Ecto neural progenitor cell (in vitro differentiated cells): ENCODE data around the gene DNAJC30.
A peak's percentile ranks its signal among the peaks of the same experiment; 100 is the strongest.
"Not testable (repeated sequence)": the region's sequence is repeated elsewhere in the genome, so short reads cannot be mapped to it uniquely, and the experiment has no call there.

Experiments
- DNase-seq: peaks from one replicate; pipeline ENCODE4 v3.0.0-alpha.2; 2018; ENCODE audit warnings: low spot score

Gene DNAJC30

DNA sequence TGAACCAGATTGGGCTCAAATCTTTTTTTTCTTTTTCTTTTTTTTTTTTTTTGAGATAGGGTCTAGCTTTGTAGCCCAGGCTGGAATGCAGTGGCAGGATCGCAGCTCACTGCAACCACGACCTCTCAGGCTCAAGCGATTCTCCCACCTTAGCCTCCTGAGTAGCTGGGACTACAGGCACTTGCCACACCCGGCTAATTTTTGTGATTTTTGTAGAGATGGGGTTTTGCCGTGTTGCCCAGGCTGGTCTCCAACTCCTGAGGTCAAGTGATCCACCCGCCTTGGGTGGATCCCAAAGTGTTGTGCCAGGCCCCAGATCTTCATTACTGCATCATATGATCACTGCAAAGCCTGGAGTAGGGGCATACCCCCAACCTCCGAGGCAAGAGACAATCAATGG, 2.8 kb downstream of the DNAJC30 start:
- no peak for DNase-seq

DNA sequence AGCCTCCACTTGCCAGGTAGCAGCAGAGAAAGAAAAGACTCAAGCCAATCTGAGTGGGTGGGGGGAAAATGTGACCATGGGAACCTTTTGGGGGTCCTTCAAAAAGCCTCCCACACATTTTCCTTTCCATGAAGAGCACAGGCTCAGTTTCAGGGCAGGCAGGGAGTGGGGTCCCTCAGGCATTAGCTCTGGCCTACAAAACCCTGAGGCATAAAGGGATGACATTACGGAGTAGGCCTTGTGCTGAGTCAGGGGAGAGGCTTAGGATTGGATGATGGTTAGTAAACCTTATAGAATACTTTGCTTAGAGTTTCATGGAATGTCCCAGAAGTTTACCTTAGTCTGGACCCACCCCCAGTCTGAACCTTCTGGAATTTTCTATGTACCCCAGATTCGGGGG, 3.5 kb downstream of the DNAJC30 start:
- DNase-seq: no peak

DNA sequence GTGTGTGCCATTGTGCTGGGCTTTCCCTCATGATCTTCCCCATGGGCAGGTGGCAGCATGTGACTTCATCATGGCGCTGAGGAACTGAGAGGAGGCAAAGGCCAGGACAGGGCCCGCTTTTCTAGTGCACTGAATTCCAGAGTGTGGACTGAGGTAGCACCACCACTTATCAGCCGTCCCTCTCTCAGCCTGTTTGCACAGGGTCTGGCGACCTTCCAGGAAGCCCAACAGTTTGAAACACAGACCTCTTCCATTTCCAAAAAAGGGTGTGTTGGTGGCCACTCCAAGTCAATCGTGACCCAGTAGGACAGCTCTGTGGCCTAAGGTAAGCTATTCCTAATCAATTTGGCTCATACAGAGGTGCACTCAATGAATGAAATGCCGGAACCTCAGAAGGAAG, 4.4 kb downstream of the DNAJC30 start:
- DNase-seq: no peak

DNA sequence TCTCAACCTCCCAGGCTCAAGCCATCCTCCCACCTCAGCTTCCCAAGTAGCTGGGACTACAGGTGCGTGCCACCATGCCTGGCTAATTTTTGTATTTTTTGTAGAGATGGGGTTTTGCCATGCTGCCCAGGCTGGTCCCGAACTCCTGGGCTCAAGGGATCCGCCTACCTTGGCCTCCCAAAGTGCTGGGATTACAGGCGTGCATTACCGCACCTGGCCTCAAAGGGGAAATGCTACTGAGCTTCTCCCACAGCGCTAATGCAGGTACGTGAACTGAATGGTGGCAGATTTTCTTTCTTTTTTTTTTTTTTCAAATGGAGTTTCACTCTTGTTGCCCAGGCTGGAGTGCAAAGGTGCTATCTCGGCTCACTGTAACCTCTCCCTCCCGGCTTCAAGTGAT, 7.2 kb downstream of the DNAJC30 start:
- DNase-seq: not testable (repeated sequence)

DNA sequence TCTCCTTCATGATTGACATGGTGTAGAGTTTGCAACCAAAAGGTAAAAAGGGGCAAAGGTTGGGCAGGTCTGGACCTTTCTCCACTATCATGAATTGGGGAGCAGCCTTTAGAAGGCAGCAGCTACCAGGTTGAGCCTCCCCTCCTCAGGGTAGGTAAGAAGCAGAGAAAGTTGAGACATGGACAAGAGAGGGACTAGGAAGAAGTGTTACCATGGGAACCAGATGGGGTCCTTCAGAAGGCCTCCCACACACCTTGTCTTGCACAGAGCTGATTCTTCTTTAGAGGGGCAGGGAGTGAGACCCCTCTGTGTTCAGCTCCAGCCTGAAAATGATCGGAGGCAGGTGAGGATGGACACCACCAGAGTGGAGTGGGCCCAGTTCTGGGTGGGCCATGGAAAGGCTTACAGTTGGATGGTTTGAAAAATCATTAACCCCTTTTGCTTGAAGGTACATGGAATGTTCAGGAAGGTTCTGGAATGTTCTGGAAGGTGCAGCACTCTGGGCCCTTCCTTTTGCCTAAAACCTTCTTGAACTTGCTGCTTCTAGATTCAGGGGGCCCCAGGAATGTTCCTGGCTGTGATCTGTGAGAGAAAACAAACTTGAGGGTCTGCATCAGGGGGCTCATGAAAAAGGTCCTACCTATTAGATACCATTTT, 8.7 kb downstream of the DNAJC30 start:
- no peak for DNase-seq

DNA sequence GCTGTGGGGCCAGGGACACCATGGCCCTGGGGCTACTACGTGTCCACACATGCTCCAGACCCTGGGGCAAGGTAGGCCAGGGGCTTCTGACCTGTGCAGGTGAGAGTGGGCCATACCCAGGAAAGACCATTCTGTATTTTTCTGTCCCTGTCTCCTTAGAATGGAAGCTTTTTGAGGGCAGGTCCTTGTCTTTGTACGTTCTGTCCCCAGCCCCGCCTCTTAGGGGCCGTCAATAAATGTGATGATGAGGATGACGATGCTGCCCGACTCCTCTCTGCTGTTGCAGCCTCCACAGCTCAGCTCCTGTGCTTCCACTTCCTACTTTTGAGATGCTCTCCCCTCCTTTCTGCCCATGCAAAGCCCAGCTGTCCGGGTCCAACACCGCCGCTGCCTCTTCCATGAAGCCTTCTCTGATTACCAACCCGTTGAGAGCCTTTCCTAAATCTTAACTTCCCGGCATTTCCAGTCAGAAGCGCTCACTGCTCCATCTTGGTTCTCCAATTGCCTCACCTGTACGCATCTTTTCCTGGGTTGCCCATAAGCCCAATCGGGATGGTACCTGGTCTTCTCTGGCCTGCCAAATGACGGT, 11.3 kb downstream of the DNAJC30 start:
- no peak for DNase-seq

GRCh38 chr7:73671322-73671661, 12.0 kb downstream of the DNAJC30 start:
- DNase-seq: no peak

- DNase-seq: no peak
Observed at GRCh38 chr7:73669858-73670385, 13.3 kb downstream of the DNAJC30 start.

DNA sequence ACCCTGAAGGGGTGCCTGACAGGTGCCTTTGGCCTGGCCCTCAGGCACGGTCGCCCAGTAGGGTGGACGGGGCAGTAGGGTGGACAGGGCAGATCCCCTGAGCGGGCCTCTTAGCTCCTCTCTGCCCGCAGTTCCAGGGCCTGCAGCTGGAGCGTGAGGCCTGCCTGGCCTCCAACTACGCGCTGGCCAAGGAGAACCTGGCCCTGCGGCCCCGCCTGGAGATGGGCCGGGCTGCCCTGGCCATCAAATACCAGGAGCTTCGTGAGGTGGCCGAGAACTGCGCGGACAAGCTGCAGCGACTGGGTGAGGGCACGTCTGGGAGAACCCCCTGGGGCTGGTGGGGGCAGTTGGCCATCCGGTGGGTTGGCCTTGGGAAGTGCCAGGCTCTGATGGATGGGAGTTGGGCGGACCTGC, 14.0 kb downstream of the DNAJC30 start:
- no peak for DNase-seq

DNA sequence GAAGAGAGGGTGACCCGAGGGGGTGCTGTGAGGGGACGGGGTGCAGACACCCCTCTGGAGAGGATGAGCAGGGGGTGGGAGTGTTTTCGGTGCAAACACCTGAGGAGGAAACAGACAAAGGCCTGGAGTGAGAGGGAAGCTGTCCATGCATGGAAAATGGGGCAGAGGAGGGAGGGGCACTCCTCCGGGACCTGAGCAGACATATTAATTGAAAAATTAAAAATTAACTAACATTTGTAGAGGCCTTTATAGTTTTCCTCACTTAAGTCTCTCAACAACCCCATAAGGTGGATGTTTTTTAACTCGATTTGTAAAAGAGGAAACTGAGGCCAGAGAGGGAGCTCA, 14.4 kb downstream of the DNAJC30 start:
- no peak for DNase-seq

DNA sequence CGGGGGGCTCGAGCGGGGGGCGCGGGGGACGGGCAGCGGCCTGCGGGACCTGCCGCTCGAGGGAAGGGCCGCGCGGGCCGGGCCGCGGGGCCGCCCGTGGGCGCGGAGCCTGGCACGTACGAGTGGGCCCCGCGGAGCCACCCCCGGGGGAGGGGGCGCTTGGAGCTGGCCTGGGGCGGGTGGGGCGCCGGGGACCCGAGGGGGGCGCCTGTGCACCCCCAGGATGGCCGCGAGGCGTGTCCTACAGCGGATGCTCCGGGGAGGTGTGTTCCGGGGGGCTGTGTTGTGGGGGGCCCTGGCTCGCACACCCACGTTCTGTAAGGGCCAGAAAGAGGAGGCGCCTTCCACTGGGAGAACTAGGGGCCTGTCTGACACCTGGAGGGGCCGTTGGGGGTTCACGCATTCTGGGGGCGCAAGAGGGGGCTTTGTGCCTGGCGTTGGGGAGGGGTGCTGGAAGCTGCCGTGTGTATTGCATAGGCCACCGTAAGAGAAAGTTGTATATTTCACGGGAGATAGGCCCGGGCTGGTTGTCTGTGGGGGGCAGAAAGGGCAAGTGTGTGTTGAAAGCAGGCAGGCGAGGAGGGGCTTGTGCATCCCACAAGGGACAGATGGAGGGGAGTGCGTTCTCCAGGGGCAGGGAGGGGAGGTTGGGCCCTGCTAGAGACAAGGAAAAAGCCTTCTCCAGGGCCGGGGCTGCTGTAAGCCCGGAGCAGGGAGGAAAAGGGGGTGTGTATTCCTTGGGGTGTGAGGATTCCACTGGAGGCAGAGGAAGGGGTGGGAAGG, 15.0 kb downstream of the DNAJC30 start:
- no peak for DNase-seq

DNA sequence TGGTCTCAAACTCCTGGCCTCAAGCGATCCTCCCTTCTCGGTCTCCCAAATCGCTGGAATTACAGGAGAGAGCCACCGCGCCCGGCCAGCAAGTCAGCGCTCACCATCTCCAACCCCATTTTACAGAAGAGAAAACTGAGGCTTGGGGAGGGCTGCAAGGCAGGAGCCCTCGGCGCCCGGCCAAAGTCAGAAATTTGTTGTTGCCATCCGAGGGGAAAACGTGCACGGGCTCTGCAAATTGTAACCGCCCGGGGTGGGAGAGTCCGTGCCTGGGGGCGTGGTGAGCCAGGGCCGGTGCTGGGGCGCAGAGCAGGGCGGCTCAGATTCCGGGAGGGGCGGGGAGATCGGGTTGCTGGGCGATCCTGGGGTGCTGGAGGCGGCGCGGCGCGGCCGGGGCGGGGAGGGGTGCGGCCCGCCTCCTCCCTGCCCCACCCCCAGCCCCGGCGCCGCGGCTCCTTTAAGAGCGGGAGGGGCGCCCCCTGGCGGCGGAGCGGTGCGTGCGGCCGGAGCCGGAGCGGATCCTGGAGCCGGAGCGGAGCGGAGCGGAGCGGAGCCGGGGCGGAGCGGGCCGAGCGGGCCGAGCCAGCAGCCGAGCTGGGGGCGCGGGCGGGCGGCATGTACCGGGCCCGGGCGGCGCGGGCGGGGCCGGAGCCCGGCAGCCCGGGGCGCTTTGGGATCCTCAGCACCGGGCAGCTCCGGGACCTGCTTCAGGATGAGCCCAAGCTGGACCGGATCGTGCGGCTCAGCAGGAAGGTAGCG, 15.7 kb downstream of the DNAJC30 start, which contains the start of gene VPS37D:
VPS37D (plus strand) TSS at position 488 of the 759 bp plus-strand sequence; CDS start at position 616, 128 bp downstream.
- peak; percentile 96 for DNase-seq

GRCh38 chr7:73663033-73663432, 20.2 kb downstream of the DNAJC30 start:
- no peak for DNase-seq

DNA sequence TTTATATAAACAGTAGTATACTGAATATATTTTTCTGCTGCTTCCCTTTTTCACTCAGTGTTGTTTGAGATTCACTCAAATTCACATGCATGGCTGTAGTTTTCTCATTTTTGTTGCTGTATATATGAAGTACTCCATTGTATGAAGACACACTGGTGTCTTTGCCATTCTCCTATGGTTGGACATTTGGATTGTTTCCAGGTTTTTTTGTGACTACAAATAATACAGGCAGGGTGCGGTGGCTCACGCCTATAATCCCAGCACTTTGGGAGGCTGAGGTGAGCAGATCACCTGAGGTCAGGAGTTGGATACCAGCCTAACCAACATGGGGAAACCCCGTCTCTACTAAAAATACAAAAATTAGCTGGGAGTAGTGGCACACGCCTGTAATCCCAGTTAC, 22.7 kb downstream of the DNAJC30 start:
- DNase-seq: not testable (repeated sequence)

- no peak for DNase-seq
Observed at GRCh38 chr7:73659983-73660382, 23.3 kb downstream of the DNAJC30 start.

DNA sequence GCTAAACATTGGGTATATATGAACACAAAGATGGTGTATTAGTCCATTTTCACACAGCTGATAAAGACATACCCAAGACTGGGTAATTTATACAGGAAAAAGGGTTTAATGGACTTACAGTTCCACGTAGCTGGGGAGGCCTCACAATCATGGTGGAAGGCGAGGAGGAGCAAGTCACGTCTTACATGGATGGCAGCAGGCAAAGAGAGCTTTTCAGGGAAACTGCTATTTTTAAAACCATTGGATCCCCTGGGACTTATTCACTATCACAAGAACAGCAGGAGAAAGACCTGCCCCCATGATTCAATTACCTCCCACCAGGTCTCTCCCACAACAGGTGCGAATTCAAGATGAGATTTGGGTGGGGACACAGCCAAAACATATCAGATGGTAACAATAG, 27.9 kb downstream of the DNAJC30 start:
- not testable (repeated sequence) for DNase-seq

DNA sequence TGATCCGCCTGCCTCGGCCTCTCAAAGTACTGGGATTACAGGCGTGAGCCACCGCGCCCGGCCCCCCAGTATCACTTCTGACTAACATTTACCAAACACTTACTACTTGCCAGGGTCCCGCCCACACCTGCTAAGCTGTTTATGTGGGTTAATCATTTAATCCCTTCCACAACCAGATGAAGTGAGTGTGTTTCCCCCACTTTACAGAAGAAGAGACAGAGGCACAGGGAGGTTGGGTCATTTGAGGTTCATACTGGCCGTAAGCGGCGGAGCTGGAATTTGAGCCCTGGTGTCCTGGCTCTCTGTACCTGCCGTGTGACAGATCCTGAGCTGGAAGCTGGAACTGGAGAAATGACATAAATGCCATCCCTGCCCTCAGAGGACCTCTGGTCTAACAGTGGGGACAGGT, 30.7 kb downstream of the DNAJC30 start:
- DNase-seq: no peak

DNA sequence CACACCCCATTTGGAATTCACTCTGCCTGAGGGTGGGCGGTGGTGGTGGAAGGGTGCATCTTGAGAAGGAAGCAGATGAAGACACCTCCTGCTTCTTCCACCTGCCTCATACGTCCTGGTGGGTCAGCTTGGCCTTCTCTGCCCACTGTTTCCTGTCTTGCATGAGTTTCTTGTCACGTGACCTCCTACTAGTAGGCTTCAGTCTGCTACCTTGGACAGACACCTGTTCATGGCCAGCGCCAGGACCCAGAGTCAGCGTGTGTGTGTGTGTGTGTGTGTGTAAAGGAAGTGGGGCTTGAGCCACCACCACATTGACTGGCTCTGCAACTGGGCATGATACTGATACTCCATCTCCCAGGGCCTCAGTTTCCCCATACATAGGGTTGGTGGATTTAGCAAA, 32.7 kb downstream of the DNAJC30 start:
- DNase-seq: no peak

GRCh38 chr7:73649576-73649975, 33.7 kb downstream of the DNAJC30 start:
- DNase-seq: no peak

GRCh38 chr7:73648593-73649332, 34.5 kb downstream of the DNAJC30 start:
- no peak for DNase-seq

DNA sequence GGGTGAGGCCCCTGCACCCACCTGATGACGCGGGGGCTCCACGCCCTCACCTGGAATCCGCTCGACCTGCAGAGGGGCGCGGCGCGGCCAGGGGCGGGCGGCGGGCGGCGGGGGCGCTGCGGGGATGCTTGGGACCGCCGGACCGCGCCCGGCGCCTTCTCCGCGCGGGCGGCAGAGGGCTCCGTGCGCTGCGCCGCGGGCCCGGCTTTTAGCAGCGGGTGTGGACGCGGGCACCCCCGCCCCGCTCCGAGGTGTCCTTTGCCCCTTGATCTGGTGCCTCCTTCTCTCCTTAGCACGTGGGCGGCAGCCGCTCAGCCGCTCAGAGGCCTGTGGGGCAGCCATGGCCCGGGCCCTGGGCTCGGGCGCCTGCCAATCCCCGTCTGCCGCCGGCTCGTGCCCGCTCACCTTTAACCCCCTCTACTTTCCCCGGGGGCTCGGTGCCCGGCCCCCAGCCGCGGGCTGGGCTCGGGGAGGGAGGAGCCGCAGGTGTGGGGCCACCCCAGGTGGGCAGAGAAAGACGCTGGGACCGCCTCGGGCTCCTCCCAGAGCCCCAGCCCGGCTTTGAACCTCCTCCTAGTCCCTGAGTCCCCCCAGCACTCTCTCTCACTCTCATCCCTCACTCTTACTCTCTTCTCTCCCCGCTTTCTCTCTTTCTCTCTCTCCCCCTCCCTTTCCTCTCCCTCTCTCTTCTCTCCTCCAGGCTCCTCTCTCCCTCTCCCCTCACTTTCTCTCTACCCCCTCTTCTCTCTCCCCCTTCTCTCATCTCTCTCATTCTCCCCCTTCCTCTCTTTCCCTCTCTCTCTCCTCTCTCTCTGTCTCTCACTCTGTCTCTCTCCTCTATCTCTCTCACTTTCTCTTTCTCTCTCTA, 35.3 kb downstream of the DNAJC30 start:
- DNase-seq: peak; percentile 58
